Peyer's patch (tissue), 4 donors: ENCODE results near the gene SIAH3. TPM values are rescaled to one million over a fixed set of nuclear protein-coding genes. Genes with fewer than 3 reads are reported as not detected.

ENCODE experiments used
- DNase-seq, 3 donors: peaks; one replicate each; pipeline ENCODE4 v3.0.0-alpha.2; 2017 to 2019
- H3K27ac ChIP-seq, 4 donors: fragments of 200-600 bp; sonication (generic); one replicate each; pipeline ENCODE4 v1.5.1; 2016 to 2019
- H3K27me3 ChIP-seq, 2 donors: fragments of 200-600 bp; sonication (generic); one replicate each; pipeline ENCODE4 v1.5.1; 2019
- H3K36me3 ChIP-seq, 3 donors: fragments of 200-600 bp; sonication (generic); one replicate each; pipeline ENCODE4 v1.5.1; 2016 to 2019
- H3K4me1 ChIP-seq, 4 donors: fragments of 200-600 bp; sonication (generic); one replicate each; pipeline ENCODE4 v1.5.1; 2016 to 2019
- H3K4me3 ChIP-seq, 4 donors: fragments of 200-600 bp; sonication (generic); 1 replicate in 3 of 4; 2 replicates in 1 of 4; pipeline ENCODE4 v1.5.1; 2016 to 2019; ENCODE audit warnings: mild to moderate bottlenecking in 1 of 4
- H3K9me3 ChIP-seq, 4 donors: fragments of 200-600 bp; sonication (generic); one replicate each; pipeline ENCODE4 v1.5.1; 2016 to 2019; ENCODE audit warnings: mild to moderate bottlenecking in 1 of 4
- CTCF ChIP-seq, 6 experiments: fragments of 450-650 bp in 4 of 6; fragments of 200-600 bp in 2 of 6; sonication (generic) in 1 of 6; IDR thresholded peaks; one replicate each; pipeline ENCODE4 v1.5.1; 2017 to 2019; ENCODE audit warnings: antibody characterized with exemption in 6 of 6, mild to moderate bottlenecking in 3 of 6, moderate library complexity in 1 of 6
- POLR2A ChIP-seq, 2 donors: fragments of 450-650 bp; IDR thresholded peaks; one replicate each; pipeline ENCODE4 v1.5.1; 2017; ENCODE audit warnings: antibody characterized with exemption in 2 of 2, mild to moderate bottlenecking in 2 of 2, moderate library complexity in 2 of 2
- total RNA-seq, 4 donors: library from RNA; depleted of rRNA; stranded (reverse); fragments of >200 nt; gene quantifications; one replicate each; pipeline ENCODE4 v1.1.0, GENCODE V29; 2016

SIAH3 gene
- total RNA-seq, 4 donors from 2014 or later, result not detected

- Histone ChIP-seq H3K27me3 (no peaks in the 10 kb centered on the region), H3K27ac (no peak overlapping the region), H3K36me3 (no peaks in the 10 kb centered on the region), H3K4me1 (no peaks in the 10 kb centered on the region), H3K9me3 (no peaks in the 10 kb centered on the region), H3K4me3 (no peak overlapping the region)
- DNase-seq, result no peak
- TF ChIP-seq POLR2A (IDR thresholded peaks at IDR 0.05) (no peak), CTCF (IDR thresholded peaks at IDR 0.05) (no peak)
These were observed 41.0 kb upstream of the SIAH3 start for GRCh38 chr13:45892513-45892912.

GRCh38 chr13:45889590-45890243 lies 38.2 kb upstream of the SIAH3 start:
- no peak for TF ChIP-seq CTCF (IDR thresholded peaks at IDR 0.05)
- no peak for TF ChIP-seq POLR2A (IDR thresholded peaks at IDR 0.05)
- Histone ChIP-seq H3K36me3 (no peaks in the 10 kb centered on the region), H3K4me1 (no peaks in the 10 kb centered on the region), H3K9me3 (no peaks in the 10 kb centered on the region), H3K27me3 (no peaks in the 10 kb centered on the region), H3K4me3 (no peak overlapping the region), H3K27ac (no peak overlapping the region)
- no peak for DNase-seq

GRCh38 chr13:45886466-45886865 lies 34.9 kb upstream of the SIAH3 start:
- DNase-seq, result no peak
- H3K4me1 ChIP-seq, result no peaks in the 10 kb centered on the region
- H3K27me3 ChIP-seq, result no peaks in the 10 kb centered on the region
- no peaks in the 10 kb centered on the region for H3K9me3 ChIP-seq
- H3K4me3 ChIP-seq, result no peak overlapping the region
- no peak overlapping the region for H3K27ac ChIP-seq
- H3K36me3 ChIP-seq, result no peaks in the 10 kb centered on the region
- no peak for TF ChIP-seq POLR2A (IDR thresholded peaks at IDR 0.05)
- no peak for TF ChIP-seq CTCF (IDR thresholded peaks at IDR 0.05)

GRCh38 chr13:45885194-45885593 lies 33.6 kb upstream of the SIAH3 start:
- Histone ChIP-seq H3K27ac (no peak overlapping the region), H3K4me3 (no peak overlapping the region), H3K36me3 (no peaks in the 10 kb centered on the region), H3K9me3 (no peaks in the 10 kb centered on the region), H3K27me3 (no peaks in the 10 kb centered on the region), H3K4me1 (no peaks in the 10 kb centered on the region)
- DNase-seq, result no peak
- TF ChIP-seq CTCF (IDR thresholded peaks at IDR 0.05) (no peak), POLR2A (IDR thresholded peaks at IDR 0.05) (no peak)

GRCh38 chr13:45882626-45883025 lies 31.1 kb upstream of the SIAH3 start:
- H3K4me1 ChIP-seq, result no peaks in the 10 kb centered on the region
- TF ChIP-seq POLR2A (IDR thresholded peaks at IDR 0.05), result no peak
- TF ChIP-seq CTCF (IDR thresholded peaks at IDR 0.05), result no peak

GRCh38 chr13:45881353-45881752 lies 29.8 kb upstream of the SIAH3 start:
- H3K4me1 ChIP-seq, result no peaks in the 10 kb centered on the region
- no peak overlapping the region for H3K27ac ChIP-seq
- TF ChIP-seq POLR2A (IDR thresholded peaks at IDR 0.05) (no peak), CTCF (IDR thresholded peaks at IDR 0.05) (no peak)

More at GRCh38 chr13:45882626-45883025, 31.1 kb upstream of the SIAH3 start:
- H3K9me3 ChIP-seq, result no peaks in the 10 kb centered on the region
- DNase-seq, result no peak
- no peak overlapping the region for H3K27ac ChIP-seq
- H3K27me3 ChIP-seq, result no peaks in the 10 kb centered on the region
- no peak overlapping the region for H3K4me3 ChIP-seq
- no peaks in the 10 kb centered on the region for H3K36me3 ChIP-seq

More at GRCh38 chr13:45881353-45881752, 29.8 kb upstream of the SIAH3 start:
- Histone ChIP-seq H3K9me3 (no peaks in the 10 kb centered on the region), H3K4me3 (no peak overlapping the region), H3K27me3 (no peaks in the 10 kb centered on the region), H3K36me3 (no peaks in the 10 kb centered on the region)
- DNase-seq, result no peak
